AG10803 (cell line): ENCODE data around the gene ESRP2.

Source experiments
- DNase-seq: peaks from one replicate; pipeline ENCODE4 v3.0.0; 2010; ENCODE audit warnings: low read depth
- H3K4me3 ChIP-seq: 2 replicates; pipeline ENCODE4 v1.5.1; 2011; ENCODE audit warnings: mild to moderate bottlenecking, low read length, control low read depth
- TF ChIP-seq, protein P1 (sequence below): conservative IDR thresholded peaks from 2 replicates; pipeline ENCODE4 v1.5.1; 2011; ENCODE audit warnings: mild to moderate bottlenecking, low read length, control low read depth, inconsistent platforms

ESRP2 gene

DNA sequence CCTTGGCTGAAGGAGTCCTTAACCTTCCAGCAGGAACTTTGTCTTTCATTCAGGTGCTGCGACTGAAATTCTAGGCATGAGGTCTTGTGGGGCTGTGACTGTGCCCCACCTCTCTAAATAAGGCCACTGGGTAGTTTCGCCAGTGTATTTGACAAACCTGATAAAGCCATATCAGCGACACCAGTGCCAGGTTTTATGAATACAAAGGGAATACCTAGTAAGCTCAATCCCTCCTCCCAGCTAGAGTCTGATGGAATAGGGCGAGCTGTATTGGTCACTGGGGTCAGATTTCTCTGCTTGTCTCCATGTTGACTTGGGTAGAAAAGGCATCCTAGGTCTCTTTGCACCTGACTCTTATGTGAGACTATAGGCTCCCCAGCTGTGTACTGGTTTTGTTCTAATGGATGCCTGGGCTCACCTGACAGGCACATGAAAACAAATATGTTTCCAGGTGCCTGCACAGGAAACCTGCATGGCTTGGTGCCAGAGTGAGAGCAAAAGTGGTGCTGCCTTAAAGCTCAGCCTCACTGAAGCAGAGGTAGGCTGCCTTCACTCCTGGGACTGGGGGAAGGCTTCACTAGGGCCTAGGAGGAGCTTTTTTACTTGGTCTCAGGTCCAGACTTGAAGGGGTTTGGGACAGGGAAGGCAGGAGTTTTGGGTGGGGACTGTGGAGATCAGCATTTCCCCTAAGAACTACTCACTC is 36.7 kb upstream of the ESRP2 start:
- no peak for DNase-seq
- H3K4me3 ChIP-seq, result no peak overlapping the region
- TF ChIP-seq, protein P1, sequence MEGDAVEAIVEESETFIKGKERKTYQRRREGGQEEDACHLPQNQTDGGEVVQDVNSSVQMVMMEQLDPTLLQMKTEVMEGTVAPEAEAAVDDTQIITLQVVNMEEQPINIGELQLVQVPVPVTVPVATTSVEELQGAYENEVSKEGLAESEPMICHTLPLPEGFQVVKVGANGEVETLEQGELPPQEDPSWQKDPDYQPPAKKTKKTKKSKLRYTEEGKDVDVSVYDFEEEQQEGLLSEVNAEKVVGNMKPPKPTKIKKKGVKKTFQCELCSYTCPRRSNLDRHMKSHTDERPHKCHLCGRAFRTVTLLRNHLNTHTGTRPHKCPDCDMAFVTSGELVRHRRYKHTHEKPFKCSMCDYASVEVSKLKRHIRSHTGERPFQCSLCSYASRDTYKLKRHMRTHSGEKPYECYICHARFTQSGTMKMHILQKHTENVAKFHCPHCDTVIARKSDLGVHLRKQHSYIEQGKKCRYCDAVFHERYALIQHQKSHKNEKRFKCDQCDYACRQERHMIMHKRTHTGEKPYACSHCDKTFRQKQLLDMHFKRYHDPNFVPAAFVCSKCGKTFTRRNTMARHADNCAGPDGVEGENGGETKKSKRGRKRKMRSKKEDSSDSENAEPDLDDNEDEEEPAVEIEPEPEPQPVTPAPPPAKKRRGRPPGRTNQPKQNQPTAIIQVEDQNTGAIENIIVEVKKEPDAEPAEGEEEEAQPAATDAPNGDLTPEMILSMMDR, result no peak

DNA sequence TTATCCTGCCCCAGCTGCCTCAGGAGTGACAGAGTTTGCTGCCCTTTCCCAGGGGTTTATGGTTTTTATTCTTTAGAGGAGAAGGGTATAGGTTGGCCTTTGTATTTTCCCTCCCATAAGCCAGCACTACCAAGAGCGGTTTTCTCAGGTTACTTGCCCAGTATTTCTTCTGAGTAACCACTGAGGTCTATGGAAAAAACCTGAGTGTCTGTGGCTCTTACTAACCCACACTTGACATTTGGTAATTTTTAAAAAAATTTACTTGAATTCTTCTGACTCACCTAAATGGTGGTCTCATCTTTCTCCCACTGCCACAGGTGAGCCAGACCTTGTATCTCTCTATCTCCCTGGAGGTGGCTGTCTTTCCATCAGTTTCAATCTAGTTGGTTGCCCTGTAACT is 34.4 kb upstream of the ESRP2 start:
- TF ChIP-seq, protein P1, result no peak
- no peak for DNase-seq
- H3K4me3 ChIP-seq, result no peak overlapping the region

DNA sequence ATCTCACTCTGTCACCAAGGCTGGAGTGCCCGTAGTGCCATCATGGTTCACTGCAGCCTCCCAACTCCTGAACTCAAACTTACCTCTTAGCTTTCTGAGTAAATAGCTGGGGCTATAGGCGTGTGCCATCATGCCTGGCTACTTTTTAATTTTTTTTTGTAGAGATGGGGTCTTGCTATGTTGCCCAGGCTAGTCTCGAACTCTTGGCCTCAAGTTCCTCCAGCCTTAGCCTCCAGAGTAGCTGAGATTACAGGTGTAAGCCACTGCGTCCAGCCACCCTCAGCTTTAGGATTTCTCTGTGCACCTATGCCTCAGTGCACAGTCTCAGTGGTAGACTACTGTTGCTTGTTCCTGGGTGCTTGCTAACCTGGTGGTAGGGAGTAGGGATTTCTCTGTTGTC is 33.9 kb upstream of the ESRP2 start:
- DNase-seq, result no peak
- no peak overlapping the region for H3K4me3 ChIP-seq
- TF ChIP-seq, protein P1, result no peak

DNA sequence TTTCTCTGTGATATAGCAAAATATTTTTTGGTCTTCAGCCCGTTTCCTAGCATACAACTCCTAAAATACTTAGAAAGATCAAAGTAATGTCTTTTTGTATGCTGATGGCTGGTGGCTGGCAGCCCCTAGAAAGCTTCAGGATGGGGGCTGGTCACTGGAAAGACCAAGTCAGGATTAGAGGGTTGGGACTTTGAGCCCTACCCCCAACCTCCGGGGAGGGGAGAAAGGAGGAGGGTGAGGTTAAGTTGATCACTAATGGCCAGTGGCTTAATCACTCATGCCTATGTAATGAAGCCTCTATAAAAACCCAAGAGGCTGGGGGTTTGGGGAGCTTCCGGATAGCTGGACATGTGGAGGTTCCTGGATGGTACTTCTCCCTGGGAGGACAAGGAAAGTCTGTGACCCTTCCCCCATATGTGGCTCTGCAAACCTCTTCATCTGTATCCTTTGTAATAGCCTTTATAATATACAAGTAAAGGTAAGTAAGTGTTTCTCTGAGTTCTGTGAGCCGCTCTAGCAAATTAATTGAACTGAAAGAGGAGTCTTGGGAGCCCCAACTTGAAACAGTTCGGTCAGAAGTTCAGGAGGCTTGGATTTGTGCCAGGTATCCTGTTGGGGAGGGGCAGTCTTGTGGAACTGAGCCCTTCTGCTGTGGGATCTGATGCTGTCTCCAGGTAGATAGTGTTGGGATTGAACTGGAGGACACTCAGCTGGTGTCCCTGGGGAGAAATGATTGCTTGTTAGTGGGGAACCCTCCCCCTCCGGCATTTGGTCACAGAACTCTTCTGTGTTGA is 31.9 kb upstream of the ESRP2 start:
- no peak for DNase-seq
- no peak overlapping the region for H3K4me3 ChIP-seq
- TF ChIP-seq, protein P1, result no peak

DNA sequence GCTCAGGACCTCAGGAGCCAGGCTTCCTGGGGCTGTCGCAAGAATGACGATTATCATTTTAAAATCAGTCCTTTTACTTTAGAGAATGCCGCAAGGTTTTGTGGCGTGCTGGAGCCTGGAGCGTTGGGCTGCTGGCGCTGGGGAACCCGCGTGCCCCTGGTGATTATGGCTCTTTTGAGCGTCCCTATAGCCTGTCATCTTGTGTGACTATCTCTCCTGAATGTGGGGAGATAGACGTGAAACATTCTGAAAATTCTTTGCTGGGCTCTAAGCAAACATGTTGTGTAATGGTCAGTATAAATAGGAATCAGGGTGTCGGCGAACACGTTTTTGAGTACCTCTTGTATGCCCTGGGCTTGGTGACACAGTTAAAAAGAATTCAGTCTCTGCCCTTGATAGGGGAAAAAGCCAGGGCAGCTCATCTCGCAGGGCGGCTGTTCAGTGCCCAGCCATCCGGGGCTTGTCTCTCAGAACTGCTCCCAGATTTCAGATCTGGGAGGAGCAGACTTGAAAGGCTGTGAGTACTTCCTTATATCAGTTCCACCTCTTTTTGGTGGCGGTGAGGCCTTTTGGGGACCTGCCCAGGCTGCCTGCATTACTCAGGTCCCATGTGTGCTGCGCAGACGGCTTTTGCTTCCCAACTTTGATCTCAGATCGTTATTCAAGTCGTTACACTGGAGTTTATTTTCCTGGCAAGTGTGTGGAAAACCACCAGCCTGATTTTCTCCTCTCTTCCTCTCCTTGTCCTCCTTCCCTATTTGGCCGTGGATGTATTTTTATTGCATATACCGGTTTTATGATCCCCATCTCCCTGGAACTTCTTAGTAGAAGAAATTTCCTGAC is 29.4 kb upstream of the ESRP2 start:
- TF ChIP-seq, protein P1, result no peak
- H3K4me3 ChIP-seq, result peak overlapping the region; percentile 96
- DNase-seq, result peak; percentile 89

DNA sequence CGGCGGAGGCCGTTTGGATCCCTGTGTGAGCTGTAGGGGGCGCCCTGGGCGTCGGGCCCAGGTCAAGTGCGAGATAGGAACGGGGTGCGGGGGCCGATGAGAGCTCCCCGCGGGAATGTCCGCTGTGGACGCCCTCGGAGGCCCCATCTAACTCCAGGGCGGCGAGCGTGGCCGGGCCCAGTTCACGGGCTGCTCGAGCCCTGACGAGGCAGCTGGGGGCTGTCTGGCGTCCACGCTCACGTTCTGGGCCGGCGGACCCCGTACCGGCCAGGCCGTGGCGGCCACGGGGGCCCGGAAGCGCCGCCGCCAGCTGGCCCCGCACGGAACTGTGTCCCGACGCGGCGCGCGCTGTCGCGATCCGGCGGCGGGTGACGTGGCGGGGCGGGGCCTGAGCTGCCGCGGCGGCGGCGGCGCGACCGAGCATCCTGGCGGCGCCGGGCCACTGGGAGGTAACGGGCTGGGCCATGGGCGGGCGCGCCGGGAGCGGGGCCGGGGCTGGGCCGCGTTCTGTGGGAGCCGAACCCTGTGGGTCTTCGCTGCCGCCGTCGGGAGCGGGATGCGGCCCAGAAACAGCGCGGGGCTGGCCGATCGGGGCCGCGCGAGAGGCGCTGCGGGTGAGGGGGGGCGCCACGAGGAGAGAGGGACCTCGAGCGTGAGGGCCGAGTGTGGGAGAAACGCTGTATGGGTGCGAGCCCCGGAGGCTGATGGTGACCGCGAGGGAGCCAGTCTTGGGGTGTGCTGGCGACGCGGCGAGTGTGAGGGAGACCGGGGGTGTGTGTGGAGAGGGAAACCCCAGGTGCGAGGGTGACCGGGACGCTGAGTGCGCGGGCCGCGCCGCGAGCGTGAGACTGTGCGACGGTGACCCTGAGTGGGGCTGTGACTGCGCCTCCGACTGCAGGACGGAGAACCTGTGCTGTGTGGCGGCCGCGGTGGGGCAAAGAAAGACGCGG is 28.5 kb upstream of the ESRP2 start, which contains the start of gene SLC7A6:
Gene SLC7A6 (plus strand): TSS at position 399 of the 950 bp plus-strand sequence. CDS start 10,201 bp downstream, outside the sequence.
- TF ChIP-seq, protein P1, result peak; percentile 56; the same call in 1 of the 2 replicates
- peak; percentile 77 for DNase-seq
- peak within 1 kb of the TSS; percentile 96 for H3K4me3 ChIP-seq
